SK-N-SH (cell line): Measurements from ENCODE around the gene RAB7A.

Experiments used
- GATA2 ChIP-seq: sonication (generic); formaldehyde crosslinking; IDR thresholded peaks from 2 replicates; pipeline ENCODE4 v1.5.0; 2020; ENCODE audit warnings: mild to moderate bottlenecking, missing genetic modification reagents
- REST ChIP-seq: IDR thresholded peaks from 2 replicates; pipeline ENCODE4 v1.6.1; 2012; ENCODE audit warnings: mild to moderate bottlenecking, low read depth, low read length, moderate library complexity

- TF ChIP-seq GATA2 (CRISPR knock-in tag) (no peak), REST (no peak)
Observed at GRCh38 chr3:128855569-128855968, 129.6 kb downstream of the RAB7A start.
